HCT116 (cell line): Measurements from ENCODE around the gene DDX50. TPM values are rescaled to one million over a fixed set of nuclear protein-coding genes. Genes with fewer than 3 reads are reported as not detected.
"Not testable (repeated sequence)": the region's sequence is repeated elsewhere in the genome, so short reads cannot be mapped to it uniquely, and the experiment has no call there.

Experiments
- ATAC-seq: fragments of 200-7000 bp; cut with Tn5 transposase; 2 replicates; pipeline ENCODE4 v1.9.1; 2020; ENCODE audit warnings: mild to moderate bottlenecking, moderate library complexity
- BruUV-seq: library from RNA; stranded (reverse); fragments of 400-500 nt; replicated peaks from 2 replicates; lab custom pipeline; 2021; lab: Mats Ljungman, UMichigan
- CTCF ChIA-PET: fragments of 300-600 bp; sonication (Branson Sonifier 250); formaldehyde crosslinking; loops from one replicate; lab custom pipeline; 2021; ENCODE audit warnings: antibody characterized with exemption; lab: Charles Lee
- POLR2A ChIA-PET: fragments of 300-600, 350-600 bp; sonication (Branson Sonifier 250); formaldehyde crosslinking; loops from one replicate; lab custom pipeline; 2021; ENCODE audit warnings: antibody characterized with exemption; lab: Charles Lee
- RAD21 ChIA-PET, 2 experiments: fragments of 300-600 bp; sonication (Branson Sonifier 250); formaldehyde crosslinking; loops; one replicate each; lab custom pipeline; 2023; ENCODE audit warnings: low total read pairs in 2 of 2; ENCODE audit not compliant: uncharacterized antibody in 2 of 2, unreplicated experiment in 2 of 2, low non-redundant PET in 1 of 2; lab: Charles Lee
- DNase-seq: peaks from one replicate; pipeline ENCODE4 v3.0.0-alpha.2; 2010; ENCODE audit warnings: low read depth, low spot score
- H2AFZ ChIP-seq: fragments of 200-600 bp; shearing (Covaris generic), sonication (generic); 2 replicates; pipeline ENCODE4 v1.6.1; 2017; ENCODE audit warnings: low read depth, mixed run types, mixed read lengths, antibody characterized with exemption, low read length; ENCODE audit not compliant: poor library complexity, severe bottlenecking
- H3K27ac ChIP-seq: 2 replicates; pipeline ENCODE4 v1.5.1; 2012; ENCODE audit warnings: low read depth, low read length
- H3K27me3 ChIP-seq: fragments of 200-600 bp; sonication (generic); 2 replicates; pipeline ENCODE4 v1.6.1; 2016; ENCODE audit warnings: mixed run types, low read length, mixed read lengths; ENCODE audit not compliant: insufficient read depth
- H3K36me3 ChIP-seq, 2 experiments: fragments of 200-500 bp in 1 of 2; fragments of 200-600 bp in 1 of 2; sonication (Bioruptor generic) in 1 of 2; sonication (generic) in 1 of 2; 2 replicates each; pipeline versions ENCODE4 v1.5.1 to v1.6.1; 2014 to 2016; ENCODE audit warnings: low read length in 2 of 2, inconsistent platforms in 1 of 2, mixed read lengths in 1 of 2, mixed run types in 1 of 2; ENCODE audit not compliant: insufficient read depth in 2 of 2, control insufficient read depth in 1 of 2
- H3K4me1 ChIP-seq, 2 experiments: fragments of 200-600 bp in 1 of 2; sonication (generic) in 1 of 2; 2 replicates each; pipeline versions ENCODE4 v1.5.1 to v1.6.1; 2012 to 2017; ENCODE audit warnings: low read length in 2 of 2, inconsistent platforms in 1 of 2, mild to moderate bottlenecking in 1 of 2, mixed read lengths in 1 of 2, mixed run types in 1 of 2, moderate library complexity in 1 of 2; ENCODE audit not compliant: insufficient read depth in 2 of 2, control insufficient read depth in 1 of 2
- H3K4me2 ChIP-seq: fragments of 200-600 bp; sonication (generic); 2 replicates; pipeline ENCODE4 v1.6.1; 2017; ENCODE audit warnings: mixed run types, low read length, mixed read lengths
- H3K4me3 ChIP-seq, 2 experiments: fragments of 200-600 bp in 1 of 2; sonication (generic) in 1 of 2; replicated peaks in 1 of 2; 2 replicates each; pipeline ENCODE4 v1.5.1; 2011 to 2016; ENCODE audit warnings: low read length in 2 of 2, control low read depth in 1 of 2, low read depth in 1 of 2, mild to moderate bottlenecking in 1 of 2, mixed read lengths in 1 of 2, mixed run types in 1 of 2
- H3K79me2 ChIP-seq: fragments of 200-600 bp; sonication (generic); 2 replicates; pipeline ENCODE4 v1.6.1; 2017; ENCODE audit warnings: mild to moderate bottlenecking, mixed run types, low read length, moderate library complexity, mixed read lengths; ENCODE audit not compliant: insufficient read depth
- H3K9ac ChIP-seq: fragments of 200-600 bp; sonication (generic); 2 replicates; pipeline ENCODE4 v1.6.1; 2016; ENCODE audit warnings: low read length, mixed read lengths
- H3K9me2 ChIP-seq: fragments of 200-600 bp; sonication (generic), shearing (Covaris generic); 2 replicates; pipeline ENCODE4 v1.6.1; 2017; ENCODE audit warnings: mixed run types, mild to moderate bottlenecking, moderate library complexity; ENCODE audit not compliant: insufficient read depth
- H3K9me3 ChIP-seq, 2 experiments: fragments of 200-500 bp in 1 of 2; fragments of 200-600 bp in 1 of 2; sonication (Bioruptor generic) in 1 of 2; sonication (generic) in 1 of 2; 2 replicates each; pipeline ENCODE4 v1.6.1; 2014 to 2017; ENCODE audit warnings: low read length in 2 of 2, mixed read lengths in 2 of 2, inconsistent platforms in 1 of 2, low read depth in 1 of 2, mild to moderate bottlenecking in 1 of 2, mixed run types in 1 of 2, moderate library complexity in 1 of 2; ENCODE audit not compliant: control insufficient read depth in 1 of 2, insufficient read depth in 1 of 2
- H4K20me1 ChIP-seq: fragments of 200-600 bp; sonication (generic), shearing (Covaris generic); 2 replicates; pipeline ENCODE4 v1.6.1; 2017; ENCODE audit warnings: mixed run types, mild to moderate bottlenecking, moderate library complexity; ENCODE audit not compliant: insufficient read depth
- CEBPB ChIP-seq: IDR thresholded peaks from 2 replicates; pipeline ENCODE4 v1.6.1; 2012; ENCODE audit warnings: low read depth
- EZH2 ChIP-seq: fragments of 200-600 bp; sonication (generic); IDR thresholded peaks from 2 replicates; pipeline ENCODE4 v1.6.1; 2017; ENCODE audit warnings: antibody characterized with exemption, mixed run types
- FOSL1 ChIP-seq: IDR thresholded peaks from 2 replicates; pipeline ENCODE4 v1.6.1; 2012; ENCODE audit warnings: low read depth
- JUND ChIP-seq: IDR thresholded peaks from 2 replicates; pipeline ENCODE4 v1.6.1; 2012
- RAD21 ChIP-seq: IDR thresholded peaks from 2 replicates; pipeline ENCODE4 v1.6.1; 2012; ENCODE audit warnings: low read depth, mild to moderate bottlenecking
- TCF7L2 ChIP-seq: IDR thresholded peaks from 2 replicates; pipeline ENCODE4 v1.7.0; 2011; ENCODE audit warnings: borderline replicate concordance, inconsistent platforms; ENCODE audit not compliant: insufficient read depth, insufficient read length; ENCODE audit errors: extremely low read depth
- ZFX ChIP-seq: fragments of 450-650 bp; IDR thresholded peaks from 2 replicates; pipeline ENCODE4 v1.6.1; 2017
- ZNF274 ChIP-seq: fragments of 200-500 bp; sonication (Bioruptor generic); IDR thresholded peaks from 2 replicates; pipeline ENCODE4 v1.6.1; 2014; ENCODE audit warnings: mild to moderate bottlenecking, low read depth, low read length, inconsistent platforms
- intact Hi-C: fragments of 100-400 bp; cut with micrococcal nuclease; formaldehyde crosslinking; loops from 2 replicates; pipeline ENCODE4 v1.10.0; 2022
- total RNA-seq: library from RNA; stranded (reverse); gene quantifications from one replicate; pipeline ENCODE4 v1.2.1, GENCODE V29; 2021; ENCODE audit not compliant: unreplicated experiment
- TF ChIP-seq, protein P1 (sequence below): IDR thresholded peaks from 2 replicates; pipeline ENCODE4 v1.6.1; 2012

The DDX50 gene
- total RNA-seq, 1 experiment from 2014 or later: 25.6 TPM

DNA sequence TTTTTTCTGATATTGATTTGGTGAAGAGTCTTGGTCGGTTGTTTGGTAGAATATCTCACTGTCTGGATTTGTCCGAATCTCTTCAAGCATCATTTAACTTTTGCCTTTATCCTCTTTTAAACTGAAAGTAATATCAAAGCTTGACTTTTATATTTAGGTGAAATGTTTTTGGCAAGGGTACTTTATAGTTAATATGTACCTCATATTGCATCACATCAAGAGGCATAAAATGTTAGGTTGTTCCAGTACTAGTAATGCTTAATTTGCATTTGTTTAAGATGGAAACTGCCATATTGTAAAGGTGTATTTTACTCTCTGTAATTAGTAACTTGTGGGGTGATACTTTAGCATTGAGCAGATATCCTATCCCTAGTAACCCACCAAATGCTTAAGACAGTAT lies 37.8 kb downstream of the DDX50 start:
- H3K4me3 ChIP-seq: no peak overlapping the region
- H3K9ac ChIP-seq: no peak overlapping the region
- H3K79me2 ChIP-seq: no peaks in the 10 kb centered on the region
- DNase-seq: no peak
- no TSS peak for BruUV-seq
- POLR2A ChIA-PET: no interaction called here
- H3K4me2 ChIP-seq: no peak overlapping the region
- no peak overlapping the region for H3K27ac ChIP-seq
- ATAC-seq: no peak
- peaks cover 5 to 14% of the 10 kb centered on the region in 2 experiments; a peak in 3 of 4 replicates for H3K36me3 ChIP-seq
- intact Hi-C loops: no loop called here
- no peaks in the 10 kb centered on the region for H3K4me1 ChIP-seq
- no peaks in the 10 kb centered on the region for H3K9me2 ChIP-seq
- no peak overlapping the region for H2AFZ ChIP-seq
- CTCF ChIA-PET: no interaction called here
- TF ChIP-seq FOSL1: no peak
- no peak for TF ChIP-seq CEBPB
- TF ChIP-seq EZH2: no peak
- TF ChIP-seq RAD21: no peak
- no peak for TF ChIP-seq JUND
- no peak for TF ChIP-seq TCF7L2
- TF ChIP-seq ZNF274: no peak
- TF ChIP-seq ZFX: no peak
- TF ChIP-seq, protein P1, sequence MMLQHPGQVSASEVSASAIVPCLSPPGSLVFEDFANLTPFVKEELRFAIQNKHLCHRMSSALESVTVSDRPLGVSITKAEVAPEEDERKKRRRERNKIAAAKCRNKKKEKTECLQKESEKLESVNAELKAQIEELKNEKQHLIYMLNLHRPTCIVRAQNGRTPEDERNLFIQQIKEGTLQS: no peak
- H3K9me3 ChIP-seq: no peaks in the 10 kb centered on the region
- no peaks in the 10 kb centered on the region for H3K27me3 ChIP-seq
- RAD21 ChIA-PET: no interaction called here
- no peaks in the 10 kb centered on the region for H4K20me1 ChIP-seq

DNA sequence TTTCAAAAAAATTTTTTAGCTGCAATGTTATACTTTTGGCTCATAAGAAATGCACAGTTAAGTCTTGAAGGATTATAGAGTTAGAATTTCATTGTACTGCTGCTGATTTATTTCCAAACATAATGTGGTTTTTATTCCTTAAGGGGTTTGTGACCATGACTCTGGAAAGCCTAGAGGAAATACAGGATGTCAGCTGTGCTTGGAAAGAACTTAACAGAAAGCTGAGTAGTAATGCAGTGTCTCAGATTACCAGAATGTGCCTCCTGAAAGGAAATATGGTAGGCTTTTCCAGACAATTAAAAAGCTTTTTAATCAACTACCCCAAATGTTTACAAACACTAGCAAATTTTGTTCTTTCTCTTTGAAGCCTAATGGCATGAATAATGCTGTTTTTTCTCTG lies 39.8 kb downstream of the DDX50 start:
- H4K20me1 ChIP-seq, DNase-seq, H3K27me3 ChIP-seq, H3K4me3 ChIP-seq, H3K9me3 ChIP-seq, H3K9me2 ChIP-seq, RAD21 ChIA-PET, H3K27ac ChIP-seq, intact Hi-C loops, H3K79me2 ChIP-seq, POLR2A ChIA-PET, H3K4me1 ChIP-seq, ATAC-seq, H3K9ac ChIP-seq, H2AFZ ChIP-seq, CTCF ChIA-PET, BruUV-seq, H3K4me2 ChIP-seq: not testable (repeated sequence)
- peaks cover 0 to 24% of the 10 kb centered on the region in 2 experiments; a peak in 2 of 4 replicates for H3K36me3 ChIP-seq
